Muscle of arm (tissue), 12 donors: Measurements from ENCODE around the gene ECHDC3. TPM values are rescaled to one million over a fixed set of nuclear protein-coding genes. Genes with fewer than 3 reads are reported as not detected.
A peak's percentile ranks its signal among the peaks of the same experiment; 100 is the strongest.

Experiments
- DNase-seq: peaks from one replicate; pipeline ENCODE4 v3.0.0-alpha.2; 2013
- polyA plus RNA-seq, 12 donors: library from polyadenylated mRNA; unstranded; fragments of 120-200 nt; gene quantifications; one replicate each; pipeline ENCODE4 v1.2.1, GENCODE V29; 2013; ENCODE audit not compliant: insufficient read length in 12 of 12

The ECHDC3 gene
- polyA plus RNA-seq, 12 donors, result 4.0 to 10.0 (median 6.8) TPM; not detected in 2

DNA sequence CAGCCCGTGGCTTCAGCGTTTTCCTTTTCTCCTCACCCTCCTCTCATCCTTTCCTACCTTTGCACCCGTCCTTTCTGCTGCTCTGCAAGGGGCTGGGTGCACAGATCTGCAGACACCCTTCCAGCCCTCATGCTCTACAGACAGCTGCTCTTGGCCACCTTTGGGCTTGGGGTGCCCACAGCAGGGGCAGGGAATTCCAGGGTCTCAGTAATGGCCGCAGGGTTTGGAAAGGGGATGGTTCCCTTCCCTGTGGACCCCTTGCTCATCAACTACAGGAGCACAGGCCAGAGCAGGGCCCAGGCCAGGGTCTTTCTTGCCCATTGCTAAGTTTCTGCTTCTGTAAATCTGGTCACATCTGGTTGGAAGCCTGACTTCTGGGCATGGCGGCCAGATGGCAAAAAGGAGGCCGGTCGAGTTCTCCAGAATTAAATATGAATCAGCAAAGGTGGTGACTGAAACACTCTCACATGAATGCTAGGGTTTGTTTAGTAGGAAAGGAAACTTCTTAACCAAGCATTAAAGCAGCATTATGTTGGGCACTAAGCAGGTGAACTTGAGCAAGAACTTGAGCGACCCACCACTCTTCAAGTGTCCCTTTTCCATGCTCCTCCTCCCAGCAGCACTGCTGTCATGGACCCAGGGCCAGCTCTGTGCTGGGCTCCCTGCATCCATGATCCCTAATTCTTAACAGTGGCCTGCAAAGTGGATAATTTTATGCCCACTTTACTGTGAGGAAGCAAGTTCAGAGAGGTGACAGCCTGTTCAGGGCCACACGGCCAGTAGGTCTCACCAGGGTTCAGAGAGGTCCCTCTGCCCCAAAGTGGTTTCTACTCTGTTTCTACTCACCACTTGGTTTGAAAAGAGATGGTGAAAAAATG, 1.5 kb downstream of the ECHDC3 start:
- DNase-seq, result no peak

DNA sequence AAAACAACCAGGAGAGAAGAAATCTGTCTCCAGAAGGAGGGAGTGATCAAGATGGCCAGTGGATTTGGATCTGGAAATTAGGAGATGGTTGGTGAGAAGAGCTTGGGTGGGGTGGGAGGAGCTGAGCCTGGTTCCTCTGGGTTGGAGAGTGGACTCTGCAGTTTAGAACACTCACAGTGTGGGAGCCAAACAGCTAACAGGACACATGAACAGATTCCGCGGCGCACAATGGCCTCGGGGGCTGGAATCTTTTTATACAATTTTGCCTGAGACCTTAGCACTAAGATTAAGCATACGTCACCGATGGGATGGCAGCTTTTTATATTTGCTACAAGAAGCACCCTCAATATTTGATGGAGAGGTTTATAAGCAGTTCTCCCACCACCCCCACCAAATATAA, 2.9 kb downstream of the ECHDC3 start:
- no peak for DNase-seq

DNA sequence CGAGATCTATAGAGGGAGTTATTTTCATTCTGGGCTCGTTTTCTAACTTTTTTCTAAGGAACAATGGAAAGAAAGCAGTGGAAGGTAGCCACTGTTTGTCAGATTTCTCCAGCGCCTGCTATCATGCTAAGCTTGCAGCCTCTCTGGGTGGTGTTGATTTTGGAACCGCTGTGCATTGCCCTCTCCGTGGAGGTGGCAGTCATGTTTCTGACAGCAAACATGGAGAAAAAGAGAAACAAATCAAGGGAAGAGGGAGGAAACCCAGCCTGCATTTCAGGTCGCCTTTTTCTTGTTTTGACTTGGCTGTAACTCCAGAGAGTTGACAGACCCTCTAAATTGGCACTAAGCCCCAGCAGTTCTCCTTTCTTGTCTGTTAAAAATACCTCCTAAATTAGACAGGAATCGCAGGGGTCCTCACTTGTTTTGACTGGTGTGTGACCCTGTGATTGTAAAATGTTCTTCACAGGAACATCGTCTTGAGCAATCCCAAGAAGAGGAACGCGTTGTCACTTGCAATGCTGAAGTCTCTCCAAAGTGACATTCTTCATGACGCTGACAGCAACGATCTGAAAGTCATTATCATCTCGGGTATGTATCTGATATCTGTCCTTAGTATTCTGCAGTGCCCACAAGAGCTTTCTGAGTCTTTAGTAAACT, 4.8 kb downstream of the ECHDC3 start:
- DNase-seq, result no peak

DNA sequence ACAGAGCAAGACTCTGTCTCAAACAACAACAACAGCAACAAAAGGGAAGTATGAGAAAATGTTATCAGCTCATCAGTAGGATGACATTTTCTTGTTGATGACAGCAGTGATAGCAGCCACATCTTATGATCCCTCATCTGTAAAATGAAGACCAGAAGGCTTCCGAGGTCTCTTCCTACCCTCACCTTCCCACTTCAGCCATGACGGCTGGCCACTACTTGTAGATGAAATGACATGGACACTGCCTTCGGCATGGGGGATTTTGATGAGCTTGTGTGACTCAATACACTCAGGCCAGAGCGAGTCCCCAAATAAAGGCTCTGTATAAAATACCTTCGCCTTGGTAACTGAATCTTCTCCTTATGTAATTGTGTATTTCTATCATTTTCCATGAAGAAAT, 6.7 kb downstream of the ECHDC3 start:
- DNase-seq, result no peak

DNA sequence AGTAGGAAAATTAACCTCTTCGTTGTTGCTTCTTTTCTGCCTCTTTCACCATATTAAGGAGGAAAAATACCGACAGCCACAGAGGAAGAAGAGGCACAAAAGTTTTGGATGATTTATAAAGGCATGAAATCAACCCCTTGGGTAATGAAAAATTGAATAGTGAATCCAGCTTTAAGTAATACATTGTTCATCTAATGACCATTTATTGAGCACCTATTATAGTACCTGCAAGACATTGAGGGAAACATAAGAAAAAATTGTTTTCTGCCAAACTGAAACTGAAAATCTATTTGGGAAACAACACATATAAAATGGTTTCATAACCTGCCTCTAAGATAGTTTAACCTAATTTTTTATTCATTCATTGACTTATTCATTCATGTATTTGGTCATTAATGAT, 8.2 kb downstream of the ECHDC3 start:
- no peak for DNase-seq

DNA sequence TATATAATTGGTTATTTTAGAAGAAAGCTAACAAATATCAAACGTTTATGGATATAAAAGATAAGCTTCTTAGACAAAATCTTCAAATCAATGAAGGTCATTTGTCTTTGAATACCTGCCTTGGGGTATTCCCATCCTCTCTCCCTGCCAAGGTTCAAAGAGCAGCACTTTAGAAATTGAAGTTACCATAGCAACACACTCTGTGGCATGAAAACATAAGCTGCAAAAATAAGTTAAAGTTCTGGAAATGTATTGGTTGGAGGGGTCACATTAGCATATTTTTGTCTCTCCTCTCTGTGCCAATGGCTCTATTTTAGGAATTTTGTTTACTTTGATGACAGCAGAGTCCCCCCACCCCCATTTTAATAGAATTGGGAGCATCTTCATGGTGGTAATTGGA, 12.0 kb downstream of the ECHDC3 start:
- DNase-seq, result no peak

DNA sequence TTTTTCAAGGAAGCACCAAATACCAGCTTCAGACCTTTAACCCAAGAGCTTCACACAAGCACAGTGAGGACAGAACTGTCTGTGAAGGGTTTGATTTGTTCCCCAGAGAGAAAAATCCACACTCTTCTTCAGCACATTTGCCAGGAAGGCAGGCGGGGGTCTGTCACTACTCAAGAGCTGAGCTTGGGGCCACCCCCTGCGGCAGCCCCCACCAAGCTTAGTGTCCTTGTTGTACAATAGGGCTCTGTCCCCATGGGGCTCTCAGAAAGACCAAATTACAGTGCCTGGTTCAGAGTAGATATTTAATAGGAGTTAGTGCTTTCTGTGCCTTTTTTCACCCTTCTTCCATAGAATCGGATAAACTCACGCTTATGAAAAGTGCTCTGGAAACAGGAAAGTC, 12.4 kb downstream of the ECHDC3 start:
- no peak for DNase-seq

GRCh38 chr10:11755512-11756263, 13.5 kb downstream of the ECHDC3 start:
- no peak for DNase-seq

GRCh38 chr10:11756766-11757315, 14.7 kb downstream of the ECHDC3 start:
- no peak for DNase-seq

DNA sequence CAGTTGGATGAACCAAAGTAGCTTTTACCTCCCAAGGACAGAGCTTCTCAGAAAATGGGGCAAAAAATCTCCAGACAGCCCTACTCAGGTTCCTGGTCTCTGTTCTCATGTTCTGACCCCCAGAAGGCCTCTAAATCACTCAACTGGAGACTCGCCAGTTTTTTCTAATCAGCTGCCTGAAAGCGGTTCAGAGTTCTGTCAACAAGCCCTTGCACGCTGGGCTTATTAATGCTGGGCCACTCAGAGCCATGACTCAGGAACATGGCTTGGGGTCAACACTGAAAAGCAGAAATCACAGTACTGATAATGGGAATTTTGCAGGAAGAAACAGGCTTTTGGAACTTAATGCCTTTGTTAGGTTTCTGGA, 15.3 kb downstream of the ECHDC3 start:
- peak; percentile 52 for DNase-seq

DNA sequence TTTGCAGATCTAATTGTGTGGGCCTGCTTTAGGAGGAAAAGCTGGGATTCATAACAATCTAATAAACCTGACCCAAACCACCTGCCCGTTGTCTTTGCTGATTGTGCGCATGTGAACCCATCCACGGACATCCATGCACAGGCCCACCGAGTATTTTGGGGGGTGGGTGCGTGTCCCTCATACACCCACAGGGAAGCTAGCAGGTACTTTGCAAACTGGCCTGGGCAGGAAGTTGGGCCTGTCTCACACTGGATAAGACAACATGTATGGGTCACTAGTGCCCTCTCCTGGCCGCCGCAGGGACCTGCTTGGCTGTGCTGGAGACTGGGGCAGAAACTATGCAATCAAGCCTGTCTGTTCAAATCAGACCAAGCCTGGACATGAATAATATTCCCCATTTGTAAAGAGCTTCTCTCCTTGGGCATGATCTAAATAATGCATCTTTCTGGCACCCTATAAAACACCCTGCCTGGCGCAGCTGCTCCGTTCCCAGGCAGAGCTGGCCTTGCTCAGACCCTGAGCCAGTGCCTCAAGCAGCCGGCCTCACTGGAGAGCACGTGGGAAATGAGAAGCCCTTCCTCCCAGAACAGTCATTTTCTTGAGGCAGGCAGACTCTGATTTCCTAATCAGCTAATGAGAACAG, 15.8 kb downstream of the ECHDC3 start:
- DNase-seq, result peak; percentile 83

- no peak for DNase-seq
These were observed 16.5 kb downstream of the ECHDC3 start for GRCh38 chr10:11758527-11759236.

DNA sequence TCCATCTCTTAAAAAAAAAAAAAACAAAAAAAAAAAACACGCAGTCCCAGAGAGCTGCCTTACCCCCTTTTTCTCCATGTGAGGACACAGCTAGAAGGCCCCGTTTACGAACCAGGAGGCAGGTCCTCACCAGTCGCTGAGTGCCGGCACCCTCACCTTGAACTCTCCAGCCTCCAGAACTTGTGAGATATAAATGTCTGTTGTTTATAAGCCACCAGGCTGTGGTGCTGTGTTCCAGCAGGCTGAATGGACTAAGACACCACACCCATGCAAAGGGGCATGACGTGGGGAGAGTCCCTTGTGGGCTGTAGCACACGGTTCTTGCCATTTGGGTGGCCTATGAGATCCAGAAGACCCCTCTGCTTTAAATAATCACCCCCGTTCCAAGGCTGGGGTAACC, 17.2 kb downstream of the ECHDC3 start:
- no peak for DNase-seq

- no peak for DNase-seq
These were observed 18.0 kb downstream of the ECHDC3 start for GRCh38 chr10:11760151-11760550.

DNA sequence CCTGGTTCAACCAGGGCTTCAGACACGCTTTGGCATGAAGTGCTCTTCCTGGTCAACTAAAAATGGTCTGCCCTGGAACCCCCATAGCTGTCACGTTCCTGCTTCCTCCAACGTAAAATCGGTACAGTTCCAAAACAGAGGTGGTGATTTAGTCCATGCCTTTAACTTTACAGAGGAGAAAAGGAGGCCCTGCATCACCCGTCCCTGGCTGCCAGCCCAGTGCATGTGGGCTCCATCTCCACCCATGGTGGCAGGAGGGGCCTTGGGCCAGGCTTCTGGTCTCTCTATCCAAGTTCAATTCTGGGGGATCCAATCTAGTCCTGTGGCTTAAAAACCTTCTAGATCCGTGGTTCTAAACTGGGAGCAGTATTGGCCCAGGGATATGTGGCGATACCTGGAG, 18.7 kb downstream of the ECHDC3 start:
- no peak for DNase-seq

GRCh38 chr10:11761431-11761830, 19.2 kb downstream of the ECHDC3 start:
- no peak for DNase-seq

GRCh38 chr10:11762706-11763500, 20.7 kb downstream of the ECHDC3 start:
- no peak for DNase-seq

- DNase-seq, result no peak
These were observed 21.3 kb downstream of the ECHDC3 start for GRCh38 chr10:11763501-11763861.

GRCh38 chr10:11765141-11765540, 23.0 kb downstream of the ECHDC3 start:
- DNase-seq, result no peak

- DNase-seq, result no peak
These were observed 30.6 kb downstream of the ECHDC3 start for GRCh38 chr10:11772575-11773288.
